HG03039 (cell line): ENCODE data around the gene PLPPR1.
"Not testable (repeated sequence)": the region's sequence is repeated elsewhere in the genome, so short reads cannot be mapped to it uniquely, and the experiment has no call there.

ENCODE experiments used
- ATAC-seq: cut with Tn5 transposase; IDR thresholded peaks from one replicate; pipeline ENCODE4 v1.9.1; 2021; ENCODE audit warnings: mild to moderate bottlenecking, moderate library complexity; ENCODE audit not compliant: unreplicated experiment

The PLPPR1 gene

DNA sequence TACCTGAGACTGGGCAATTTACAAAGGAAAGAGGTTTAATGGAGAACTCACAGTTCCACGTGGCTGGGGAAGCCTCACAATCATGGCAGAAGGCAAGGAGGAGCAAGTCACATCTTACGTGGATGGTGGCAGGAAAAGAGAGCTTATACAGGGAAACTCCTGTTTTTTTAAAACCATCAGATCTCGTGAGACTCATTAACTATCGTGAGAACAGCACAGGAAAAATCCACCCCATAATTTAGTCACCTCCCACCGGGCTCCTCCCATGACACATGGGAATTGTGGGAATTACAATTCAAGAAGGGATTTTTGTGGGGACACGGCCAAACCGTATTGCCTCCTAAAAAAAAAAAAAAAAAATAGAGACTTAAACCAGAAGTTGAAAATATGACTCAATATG is 11.1 kb downstream of the PLPPR1 start:
- not testable (repeated sequence) for ATAC-seq

- ATAC-seq = no peak
Observed at GRCh38 chr9:101047848-101048397, 19.4 kb downstream of the PLPPR1 start.

- ATAC-seq = no peak
Observed at GRCh38 chr9:101050650-101051049, 22.1 kb downstream of the PLPPR1 start.

- no peak for ATAC-seq
Observed at GRCh38 chr9:101054657-101055056, 26.1 kb downstream of the PLPPR1 start.

- ATAC-seq = no peak
Observed at GRCh38 chr9:101055516-101055915, 27.0 kb downstream of the PLPPR1 start.

GRCh38 chr9:101062686-101063085 is 34.2 kb downstream of the PLPPR1 start:
- ATAC-seq = no peak

DNA sequence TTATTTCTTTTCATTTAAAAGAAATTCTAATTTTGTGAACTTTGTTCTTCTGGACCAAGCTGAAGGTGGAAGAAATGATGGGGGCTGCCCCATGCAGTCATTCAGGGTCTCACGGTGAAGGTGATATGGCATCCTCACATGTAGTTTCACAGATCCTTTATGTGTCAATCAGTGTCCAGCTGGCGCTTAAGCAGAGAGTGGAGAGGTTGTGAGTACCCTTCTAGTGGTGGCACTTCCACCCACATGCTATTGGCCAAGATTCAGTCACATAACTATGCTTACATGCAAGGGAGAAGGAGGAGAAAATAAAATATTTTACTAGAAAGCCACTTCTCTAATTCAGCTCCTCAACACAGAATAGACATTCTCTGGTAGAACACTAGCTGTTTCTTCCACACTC is 34.7 kb downstream of the PLPPR1 start:
- no peak for ATAC-seq

DNA sequence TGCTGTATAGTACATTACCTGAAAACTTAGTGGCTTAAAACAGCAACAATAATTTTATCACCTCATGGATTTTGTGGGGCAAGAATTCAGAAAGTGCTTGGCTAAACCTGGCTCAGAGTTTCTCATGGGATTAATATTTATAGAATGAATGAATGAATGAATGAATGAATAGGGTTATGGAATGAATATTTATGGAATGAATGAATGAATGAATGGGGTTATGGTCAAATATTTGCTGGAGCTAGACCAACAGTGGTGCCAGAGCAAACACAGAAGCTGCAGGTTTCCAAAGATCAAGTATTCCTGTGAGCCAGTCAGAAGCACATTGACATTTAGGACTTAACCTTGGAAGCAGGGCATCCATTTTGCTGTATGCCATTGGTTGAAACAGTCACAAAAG is 35.7 kb downstream of the PLPPR1 start:
- no peak for ATAC-seq

- ATAC-seq = no peak
Observed at GRCh38 chr9:101065930-101066329, 37.4 kb downstream of the PLPPR1 start.

DNA sequence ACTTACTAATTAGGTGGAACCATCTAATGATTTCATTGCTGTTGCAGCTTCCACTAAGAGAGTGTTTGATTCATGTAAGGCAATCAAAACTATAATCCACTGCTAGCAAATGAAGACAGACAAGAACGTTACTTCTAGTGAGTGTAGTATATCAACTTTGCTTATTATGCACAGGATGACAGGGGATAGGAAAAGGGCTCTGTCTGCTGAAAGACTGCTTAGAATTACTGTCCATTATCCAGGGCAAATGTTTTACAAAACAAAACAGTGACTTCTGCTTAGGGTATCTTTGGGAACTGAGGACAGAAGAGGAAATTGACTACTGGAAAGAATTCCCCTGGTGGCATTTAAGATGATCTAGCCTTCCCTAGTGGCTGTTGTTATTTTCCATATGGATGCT is 40.2 kb downstream of the PLPPR1 start:
- no peak for ATAC-seq

GRCh38 chr9:101072259-101072658 is 43.7 kb downstream of the PLPPR1 start:
- no peak for ATAC-seq

- no peak for ATAC-seq
Observed at GRCh38 chr9:101073122-101073521, 44.6 kb downstream of the PLPPR1 start.

GRCh38 chr9:101081641-101082040 is 53.1 kb downstream of the PLPPR1 start:
- ATAC-seq = no peak

- ATAC-seq = no peak
Observed at GRCh38 chr9:101083448-101084202, 55.1 kb downstream of the PLPPR1 start.

DNA sequence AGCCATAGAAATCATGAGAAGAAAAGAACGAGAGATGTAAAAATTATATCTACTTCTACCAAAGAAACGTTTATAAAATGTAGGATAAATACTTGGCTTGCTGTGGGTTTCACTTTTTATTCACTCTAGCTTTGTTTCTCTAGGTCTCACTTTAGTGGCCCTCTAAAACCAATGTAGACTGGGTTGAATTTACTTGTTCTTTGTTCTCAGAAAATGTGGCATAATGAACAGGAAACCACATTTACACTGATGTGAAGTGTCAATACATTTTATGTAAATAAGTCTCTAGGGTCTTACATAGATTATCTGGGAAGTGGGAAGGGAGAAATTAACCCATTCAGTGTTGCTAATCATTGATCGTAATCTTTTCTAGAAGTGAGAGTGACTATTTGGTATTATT is 58.9 kb downstream of the PLPPR1 start:
- no peak for ATAC-seq

DNA sequence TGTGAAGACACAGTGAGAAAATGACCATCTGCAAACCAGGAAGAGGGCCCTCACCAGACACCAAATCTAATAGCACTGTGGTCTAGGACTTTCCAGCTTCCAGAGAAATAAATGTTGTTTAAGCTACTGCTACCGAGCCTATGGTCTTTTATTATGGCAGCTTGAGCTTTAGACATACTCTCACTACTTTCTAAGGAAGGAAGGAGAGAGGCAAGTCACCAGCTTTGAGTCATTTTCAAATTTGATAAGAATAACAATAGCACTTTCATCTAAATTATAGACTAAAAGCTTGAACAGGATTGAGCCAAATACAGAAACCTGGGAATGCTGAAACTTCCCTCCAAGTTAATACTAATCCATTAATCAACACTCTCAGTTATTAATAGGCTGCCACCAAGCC is 64.4 kb downstream of the PLPPR1 start:
- no peak for ATAC-seq

GRCh38 chr9:101093620-101094019 is 65.1 kb downstream of the PLPPR1 start:
- no peak for ATAC-seq

- no peak for ATAC-seq
Observed at GRCh38 chr9:101094686-101095085, 66.2 kb downstream of the PLPPR1 start.

DNA sequence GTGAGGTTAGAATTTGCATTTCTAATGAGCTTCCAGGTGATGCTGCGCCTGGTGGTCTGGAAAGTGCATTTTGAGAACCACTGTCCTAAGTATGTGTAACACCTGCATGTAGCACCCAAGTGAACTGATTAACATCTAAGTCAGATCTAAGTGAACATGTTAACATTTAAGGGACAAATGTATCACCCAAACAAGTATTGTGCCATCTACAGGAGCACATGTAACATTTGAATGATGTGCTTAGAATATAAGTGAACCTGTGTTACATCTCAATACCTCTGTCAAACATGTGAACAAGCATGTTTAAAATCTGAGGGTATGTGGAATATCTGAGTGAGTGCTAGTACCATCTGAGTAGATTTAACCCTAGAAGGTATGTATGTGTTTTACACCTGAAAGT is 68.7 kb downstream of the PLPPR1 start:
- ATAC-seq = no peak

GRCh38 chr9:101098392-101098791 is 69.9 kb downstream of the PLPPR1 start:
- ATAC-seq = no peak

GRCh38 chr9:101114317-101114716 is 85.8 kb downstream of the PLPPR1 start:
- no peak for ATAC-seq

- ATAC-seq = no peak
Observed at GRCh38 chr9:101115102-101115501, 86.6 kb downstream of the PLPPR1 start.

- no peak for ATAC-seq
Observed at GRCh38 chr9:101117161-101117560, 88.6 kb downstream of the PLPPR1 start.
